WTC11 (cell line): ENCODE data around the gene CLIC1. TPM values are rescaled to one million over a fixed set of nuclear protein-coding genes. Genes with fewer than 3 reads are reported as not detected.
A peak's percentile ranks its signal among the peaks of the same experiment; 100 is the strongest.

Experiments
- ATAC-seq: fragments of 200-7000 bp; cut with Tn5 transposase; 2 replicates; pipeline ENCODE4 v1.10.0; 2021; ENCODE audit warnings: mild to moderate bottlenecking, moderate library complexity
- CTCF ChIA-PET: fragments of 300-600 bp; sonication (Branson Sonifier 250); formaldehyde crosslinking; loops from one replicate; lab custom pipeline; 2021; ENCODE audit warnings: antibody characterized with exemption; lab: Charles Lee
- POLR2A ChIA-PET: fragments of 350-600 bp; sonication (Branson Sonifier 250); formaldehyde crosslinking; loops from one replicate; lab custom pipeline; 2021; ENCODE audit warnings: antibody characterized with exemption; lab: Charles Lee
- DNase-seq: peaks from one replicate; pipeline ENCODE4 v3.0.0; 2021; ENCODE audit warnings: low spot score
- H3K27ac Mint-ChIP-seq: 2 replicates; pipeline ENCODE4 v1.8.0; 2021; ENCODE audit warnings: mixed read lengths
- H3K27me3 Mint-ChIP-seq: 2 replicates; pipeline ENCODE4 v1.8.0; 2021; ENCODE audit warnings: low read depth, mild to moderate bottlenecking, moderate library complexity, mixed read lengths
- H3K36me3 Mint-ChIP-seq: 2 replicates; pipeline ENCODE4 v1.8.0; 2021; ENCODE audit warnings: mixed read lengths
- H3K4me1 Mint-ChIP-seq: 2 replicates; pipeline ENCODE4 v1.8.0; 2022; ENCODE audit warnings: mixed read lengths
- H3K4me3 Mint-ChIP-seq: 2 replicates; pipeline ENCODE4 v1.8.0; 2021; ENCODE audit warnings: mild to moderate bottlenecking, moderate library complexity, mixed read lengths
- H3K9me3 Mint-ChIP-seq: 2 replicates; pipeline ENCODE4 v1.8.0; 2021; ENCODE audit warnings: mixed read lengths
- ATF3 ChIP-seq: sonication (generic); formaldehyde crosslinking; conservative IDR thresholded peaks from 2 replicates; pipeline ENCODE4 v1.8.1; 2022; ENCODE audit warnings: mild to moderate bottlenecking, missing genetic modification reagents
- CBFB ChIP-seq: sonication (generic); formaldehyde crosslinking; IDR thresholded peaks from 2 replicates; pipeline ENCODE4 v1.8.1; 2022; ENCODE audit warnings: mild to moderate bottlenecking, low read depth, missing genetic modification reagents
- CREB1 ChIP-seq: sonication (generic); formaldehyde crosslinking; IDR thresholded peaks from 2 replicates; pipeline ENCODE4 v1.8.0; 2023; ENCODE audit warnings: mild to moderate bottlenecking, missing genetic modification reagents
- ELF4 ChIP-seq: sonication (generic); formaldehyde crosslinking; IDR thresholded peaks from 2 replicates; pipeline ENCODE4 v1.8.1; 2022; ENCODE audit warnings: low read depth, mild to moderate bottlenecking, moderate library complexity, missing genetic modification reagents
- EMX1 ChIP-seq: fragments of 250-450 bp; sonication (Bioruptor Pico); IDR thresholded peaks from 2 replicates; pipeline ENCODE4 v1.8.0; 2021; ENCODE audit warnings: mild to moderate bottlenecking
- ESRRA ChIP-seq: sonication (generic); formaldehyde crosslinking; IDR thresholded peaks from 2 replicates; pipeline ENCODE4 v1.8.1; 2022; ENCODE audit warnings: mild to moderate bottlenecking, missing genetic modification reagents, borderline replicate concordance
- FOXJ3 ChIP-seq: sonication (generic); formaldehyde crosslinking; IDR thresholded peaks from 2 replicates; pipeline ENCODE4 v1.9.0; 2021; ENCODE audit warnings: missing genetic modification reagents, mild to moderate bottlenecking, borderline replicate concordance
- GABPB1 ChIP-seq: sonication (generic); formaldehyde crosslinking; IDR thresholded peaks from 2 replicates; pipeline ENCODE4 v1.8.1; 2023; ENCODE audit warnings: mild to moderate bottlenecking, missing genetic modification reagents
- GRHL2 ChIP-seq: fragments of 250-450 bp; sonication (Bioruptor Pico); IDR thresholded peaks from 2 replicates; pipeline ENCODE4 v1.8.0; 2022; ENCODE audit warnings: mild to moderate bottlenecking, moderate library complexity; ENCODE audit not compliant: insufficient replicate concordance, severe bottlenecking
- IRF2 ChIP-seq: sonication (generic); formaldehyde crosslinking; IDR thresholded peaks from 2 replicates; pipeline ENCODE4 v1.8.0; 2022; ENCODE audit warnings: low read depth, missing genetic modification reagents, borderline replicate concordance
- MXD4 ChIP-seq: fragments of 250-450 bp; sonication (Bioruptor Pico); IDR thresholded peaks from 2 replicates; pipeline ENCODE4 v1.8.0; 2021; ENCODE audit warnings: mild to moderate bottlenecking, moderate library complexity, borderline replicate concordance
- NR1H2 ChIP-seq: sonication (generic); formaldehyde crosslinking; IDR thresholded peaks from 2 replicates; pipeline ENCODE4 v1.9.0; 2021; ENCODE audit warnings: mild to moderate bottlenecking, moderate library complexity, missing genetic modification reagents
- NR2C2 ChIP-seq: sonication (generic); formaldehyde crosslinking; IDR thresholded peaks from 2 replicates; pipeline ENCODE4 v1.8.0; 2022; ENCODE audit warnings: mild to moderate bottlenecking, missing genetic modification reagents
- SMAD3 ChIP-seq: sonication (generic); formaldehyde crosslinking; IDR thresholded peaks from 2 replicates; pipeline ENCODE4 v1.8.0; 2022; ENCODE audit warnings: missing genetic modification reagents, mild to moderate bottlenecking, borderline replicate concordance
- TEAD1 ChIP-seq: sonication (generic); formaldehyde crosslinking; IDR thresholded peaks from 2 replicates; pipeline ENCODE4 v1.8.0; 2022; ENCODE audit warnings: mild to moderate bottlenecking, missing genetic modification reagents
- ZNF121 ChIP-seq: sonication (generic); formaldehyde crosslinking; IDR thresholded peaks from 2 replicates; pipeline ENCODE4 v1.8.0; 2023; ENCODE audit warnings: missing genetic modification reagents
- ZNF263 ChIP-seq: sonication (generic); formaldehyde crosslinking; IDR thresholded peaks from 2 replicates; pipeline ENCODE4 v1.8.1; 2022; ENCODE audit warnings: low read depth, mild to moderate bottlenecking, moderate library complexity, missing genetic modification reagents
- ZNF317 ChIP-seq: sonication (generic); formaldehyde crosslinking; IDR thresholded peaks from 2 replicates; pipeline ENCODE4 v1.8.1; 2023; ENCODE audit warnings: low read depth, mild to moderate bottlenecking, moderate library complexity, missing genetic modification reagents, borderline replicate concordance
- total RNA-seq: library from RNA; stranded (reverse); gene quantifications from 3 replicates; pipeline ENCODE4 v1.2.3, GENCODE V29; 2021
- TF ChIP-seq, protein P1 (sequence below): fragments of 250-450 bp; sonication (Bioruptor Pico); IDR thresholded peaks from 2 replicates; pipeline ENCODE4 v1.9.0; 2021; ENCODE audit warnings: mild to moderate bottlenecking
- TF ChIP-seq, protein P2 (sequence below): fragments of 250-450 bp; sonication (Bioruptor Pico); IDR thresholded peaks from 2 replicates; pipeline ENCODE4 v1.8.0; 2021; ENCODE audit warnings: mild to moderate bottlenecking
- TF ChIP-seq, protein P3 (sequence below): sonication (generic); formaldehyde crosslinking; IDR thresholded peaks from 2 replicates; pipeline ENCODE4 v1.8.1; 2023; ENCODE audit warnings: mild to moderate bottlenecking, missing genetic modification reagents

The CLIC1 gene
- total RNA-seq, 1 experiment from 2014 or later = 244 TPM

GRCh38 chr6:31741815-31742214 is 5.5 kb upstream of the CLIC1 start (continued):
- TF ChIP-seq GRHL2 (CRISPR knock-in tag) (no peak), NR1H2 (CRISPR knock-in tag) (no peak)

DNA sequence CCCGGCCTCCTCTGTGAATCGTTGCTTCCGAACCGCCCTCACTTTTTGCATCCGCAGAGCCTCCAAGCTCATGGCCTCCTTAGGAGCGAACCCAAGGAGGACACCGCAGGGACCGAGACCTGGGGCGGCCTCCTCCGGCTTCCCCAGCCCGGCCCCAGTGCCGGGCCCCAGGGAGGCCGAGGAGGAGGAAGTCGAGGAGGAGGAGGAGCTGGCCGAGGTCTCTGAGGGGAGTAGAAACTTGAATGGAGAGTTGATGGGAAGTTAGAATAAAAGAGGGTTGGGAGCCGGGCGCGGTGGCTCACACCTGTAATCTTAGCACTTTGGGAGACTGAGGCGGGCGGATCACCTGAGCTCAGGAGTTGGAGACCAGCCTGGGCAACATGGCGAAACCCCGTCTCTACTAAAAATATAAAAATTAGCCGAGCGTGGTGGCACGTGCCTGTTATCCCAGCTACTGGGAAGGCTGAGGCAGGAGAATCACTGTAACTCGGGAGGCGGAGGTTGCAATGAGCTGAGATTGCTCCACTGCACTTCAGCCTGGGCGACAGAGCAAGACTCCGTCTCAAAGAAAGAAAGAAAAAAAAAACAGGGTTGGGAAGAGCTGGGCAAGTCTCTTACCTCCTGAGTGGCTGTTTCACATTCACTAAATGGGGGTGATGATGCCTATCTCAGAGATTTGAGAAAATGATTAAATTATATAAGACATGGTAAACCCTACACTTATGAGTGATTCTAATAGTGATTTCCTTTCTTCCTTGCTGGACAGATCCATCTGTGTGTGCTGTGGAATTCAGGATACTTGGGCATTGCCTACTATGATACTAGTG is 4.3 kb upstream of the CLIC1 start:
- H3K27me3 Mint-ChIP-seq = no peaks in the 10 kb centered on the region; the same call in 1 of the 2 replicates
- CTCF ChIA-PET = interaction anchor here (0.8 to 7.1 kb wide), 12 partner anchors 11 to 194 kb away, joined by 3 to 62 read pairs (median 8); partner anchors contain the start of genes ATP6V1G2, DDAH2, HSPA1B and LY6G5C
- no peak for DNase-seq
- TF ChIP-seq ATF3 (CRISPR knock-in tag) = no peak
- TF ChIP-seq, protein P1, sequence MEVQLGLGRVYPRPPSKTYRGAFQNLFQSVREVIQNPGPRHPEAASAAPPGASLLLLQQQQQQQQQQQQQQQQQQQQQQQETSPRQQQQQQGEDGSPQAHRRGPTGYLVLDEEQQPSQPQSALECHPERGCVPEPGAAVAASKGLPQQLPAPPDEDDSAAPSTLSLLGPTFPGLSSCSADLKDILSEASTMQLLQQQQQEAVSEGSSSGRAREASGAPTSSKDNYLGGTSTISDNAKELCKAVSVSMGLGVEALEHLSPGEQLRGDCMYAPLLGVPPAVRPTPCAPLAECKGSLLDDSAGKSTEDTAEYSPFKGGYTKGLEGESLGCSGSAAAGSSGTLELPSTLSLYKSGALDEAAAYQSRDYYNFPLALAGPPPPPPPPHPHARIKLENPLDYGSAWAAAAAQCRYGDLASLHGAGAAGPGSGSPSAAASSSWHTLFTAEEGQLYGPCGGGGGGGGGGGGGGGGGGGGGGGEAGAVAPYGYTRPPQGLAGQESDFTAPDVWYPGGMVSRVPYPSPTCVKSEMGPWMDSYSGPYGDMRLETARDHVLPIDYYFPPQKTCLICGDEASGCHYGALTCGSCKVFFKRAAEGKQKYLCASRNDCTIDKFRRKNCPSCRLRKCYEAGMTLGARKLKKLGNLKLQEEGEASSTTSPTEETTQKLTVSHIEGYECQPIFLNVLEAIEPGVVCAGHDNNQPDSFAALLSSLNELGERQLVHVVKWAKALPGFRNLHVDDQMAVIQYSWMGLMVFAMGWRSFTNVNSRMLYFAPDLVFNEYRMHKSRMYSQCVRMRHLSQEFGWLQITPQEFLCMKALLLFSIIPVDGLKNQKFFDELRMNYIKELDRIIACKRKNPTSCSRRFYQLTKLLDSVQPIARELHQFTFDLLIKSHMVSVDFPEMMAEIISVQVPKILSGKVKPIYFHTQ (CRISPR knock-in tag) = no peak
- TF ChIP-seq, protein P2, sequence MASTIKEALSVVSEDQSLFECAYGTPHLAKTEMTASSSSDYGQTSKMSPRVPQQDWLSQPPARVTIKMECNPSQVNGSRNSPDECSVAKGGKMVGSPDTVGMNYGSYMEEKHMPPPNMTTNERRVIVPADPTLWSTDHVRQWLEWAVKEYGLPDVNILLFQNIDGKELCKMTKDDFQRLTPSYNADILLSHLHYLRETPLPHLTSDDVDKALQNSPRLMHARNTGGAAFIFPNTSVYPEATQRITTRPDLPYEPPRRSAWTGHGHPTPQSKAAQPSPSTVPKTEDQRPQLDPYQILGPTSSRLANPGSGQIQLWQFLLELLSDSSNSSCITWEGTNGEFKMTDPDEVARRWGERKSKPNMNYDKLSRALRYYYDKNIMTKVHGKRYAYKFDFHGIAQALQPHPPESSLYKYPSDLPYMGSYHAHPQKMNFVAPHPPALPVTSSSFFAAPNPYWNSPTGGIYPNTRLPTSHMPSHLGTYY (CRISPR knock-in tag) = no peak
- peak; percentile 64; the same call in 1 of the 2 replicates for TF ChIP-seq ZNF121 (CRISPR knock-in tag)
- no peak for TF ChIP-seq NR1H2 (CRISPR knock-in tag)
- no peak for TF ChIP-seq NR2C2
- 0 out of 2 replicates have a peak, but pooled peaks have one; percentile 28 for TF ChIP-seq ELF4
- TF ChIP-seq ZNF263 (CRISPR knock-in tag) = 0 out of 2 replicates have a peak, but pooled peaks have one; percentile 13
- TF ChIP-seq GABPB1 = no peak
- no peak for TF ChIP-seq EMX1
- TF ChIP-seq ZNF317 (CRISPR knock-in tag) = no peak
- TF ChIP-seq, all 79 proteins: peak for 3
- H3K27ac Mint-ChIP-seq = peak overlapping the region; percentile 85
- peaks cover 47% of the 10 kb centered on the region for H3K4me1 Mint-ChIP-seq
- H3K36me3 Mint-ChIP-seq = peaks cover 12% of the 10 kb centered on the region
- no peaks in the 10 kb centered on the region for H3K9me3 Mint-ChIP-seq
- H3K4me3 Mint-ChIP-seq = peak overlapping the region; percentile 80
- ATAC-seq = no peak
- POLR2A ChIA-PET = interaction anchor here (0.8 to 4.5 kb wide), 5 partner anchors 12 to 103 kb away, joined by 3 to 32 read pairs (median 5); partner anchors contain the start of genes DDAH2 and HSPA1B

GRCh38 chr6:31739639-31740396 is 3.5 kb upstream of the CLIC1 start, which contains the start of gene MSH5:
TSS of gene MSH5 (plus strand) at chr6:31740005. CDS start at chr6:31740467, 462 bp downstream.
- Mint-ChIP-seq H3K36me3 (peaks cover 12% of the 10 kb centered on the region), H3K4me1 (peaks cover 42% of the 10 kb centered on the region), H3K4me3 (peak within 1 kb of the TSS; percentile 80), H3K9me3 (no peaks in the 10 kb centered on the region), H3K27ac (peak within 1 kb of the TSS; percentile 85), H3K27me3 (no peaks in the 10 kb centered on the region; the same call in 1 of the 2 replicates)
- POLR2A ChIA-PET = interaction anchor here (0.5 to 4.5 kb wide), 13 partner anchors 11 to 983 kb away, joined by 3 to 32 read pairs (median 3); partner anchors contain the start of genes C6orf47, DDAH2, HSPA1A and HSPA1B
- peak; percentile 89 for ATAC-seq
- CTCF ChIA-PET = interaction anchor here (0.6 to 7.1 kb wide), 14 partner anchors 10 to 194 kb away, joined by 3 to 62 read pairs (median 8); partner anchors contain the start of genes ATP6V1G2, DDAH2, HSPA1B and LY6G5C
- DNase-seq = peak; percentile 98
- TF ChIP-seq CBFB (CRISPR knock-in tag) (no peak), ESRRA (peak; percentile 92), CREB1 (CRISPR knock-in tag) (peak; percentile 93), MXD4 (no peak), TEAD1 (CRISPR knock-in tag) (peak; percentile 98), FOXJ3 (peak; percentile 87), SMAD3 (CRISPR knock-in tag) (peak; percentile 99), IRF2 (CRISPR knock-in tag) (0 out of 2 replicates have a peak, but pooled peaks have one; percentile 40), ATF3 (CRISPR knock-in tag) (peak; percentile 58; the same call in 1 of the 2 replicates)
- TF ChIP-seq, protein P2 (CRISPR knock-in tag) = no peak
- TF ChIP-seq, protein P3, sequence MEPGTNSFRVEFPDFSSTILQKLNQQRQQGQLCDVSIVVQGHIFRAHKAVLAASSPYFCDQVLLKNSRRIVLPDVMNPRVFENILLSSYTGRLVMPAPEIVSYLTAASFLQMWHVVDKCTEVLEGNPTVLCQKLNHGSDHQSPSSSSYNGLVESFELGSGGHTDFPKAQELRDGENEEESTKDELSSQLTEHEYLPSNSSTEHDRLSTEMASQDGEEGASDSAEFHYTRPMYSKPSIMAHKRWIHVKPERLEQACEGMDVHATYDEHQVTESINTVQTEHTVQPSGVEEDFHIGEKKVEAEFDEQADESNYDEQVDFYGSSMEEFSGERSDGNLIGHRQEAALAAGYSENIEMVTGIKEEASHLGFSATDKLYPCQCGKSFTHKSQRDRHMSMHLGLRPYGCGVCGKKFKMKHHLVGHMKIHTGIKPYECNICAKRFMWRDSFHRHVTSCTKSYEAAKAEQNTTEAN (CRISPR knock-in tag) = peak; percentile 98
